GM12865 (cell line): ENCODE data around the gene SAMD4A.

ENCODE experiments used
- DNase-seq: peaks from one replicate; pipeline ENCODE4 v3.0.0; 2010; ENCODE audit warnings: low read depth
- H3K4me3 ChIP-seq: 2 replicates; pipeline ENCODE4 v1.5.1; 2011; ENCODE audit warnings: mild to moderate bottlenecking, low read depth, low read length, control low read depth
- CTCF ChIP-seq: IDR thresholded peaks from 2 replicates; pipeline ENCODE4 v1.5.1; 2011; ENCODE audit warnings: low read length, control low read depth, low read depth, inconsistent platforms; ENCODE audit not compliant: insufficient read depth; ENCODE audit errors: missing control alignments

Gene SAMD4A

GRCh38 chr14:54727929-54728328 lies 161.0 kb downstream of the SAMD4A start:
- no peak overlapping the region for H3K4me3 ChIP-seq
- no peak for TF ChIP-seq CTCF
- DNase-seq: no peak

GRCh38 chr14:54728700-54729527 lies 162.0 kb downstream of the SAMD4A start:
- no peak for TF ChIP-seq CTCF
- no peak for DNase-seq
- H3K4me3 ChIP-seq: no peak overlapping the region

- peak; percentile 85 for DNase-seq
- H3K4me3 ChIP-seq: no peak overlapping the region
- no peak for TF ChIP-seq CTCF
These were observed 163.4 kb downstream of the SAMD4A start for GRCh38 chr14:54730156-54730961.

- no peak for TF ChIP-seq CTCF
- DNase-seq: no peak
- no peak overlapping the region for H3K4me3 ChIP-seq
These were observed 168.0 kb downstream of the SAMD4A start for GRCh38 chr14:54734966-54735365.

GRCh38 chr14:54735424-54735823 lies 168.5 kb downstream of the SAMD4A start:
- TF ChIP-seq CTCF: no peak
- no peak for DNase-seq
- no peak overlapping the region for H3K4me3 ChIP-seq

GRCh38 chr14:54737132-54737711 lies 170.3 kb downstream of the SAMD4A start:
- no peak overlapping the region for H3K4me3 ChIP-seq
- no peak for DNase-seq
- no peak for TF ChIP-seq CTCF
